Right atrium auricular region (tissue), 2 donors: ENCODE measurements around the gene MYB. TPM values are rescaled to one million over a fixed set of nuclear protein-coding genes. Genes with fewer than 3 reads are reported as not detected.

Experiments used
- DNase-seq: peaks from one replicate; pipeline ENCODE4 v3.0.0-alpha.2; 2019; ENCODE audit warnings: low spot score
- H3K27ac ChIP-seq, 2 donors: fragments of 200-600 bp; sonication (generic); 1 replicate in 1 of 2; 2 replicates in 1 of 2; pipeline ENCODE4 v1.5.1; 2016 to 2019
- H3K27me3 ChIP-seq, 2 donors: fragments of 200-600 bp; sonication (generic); one replicate each; pipeline versions ENCODE4 v1.5.1 to v1.6.0; 2017 to 2019
- H3K36me3 ChIP-seq: fragments of 200-600 bp; sonication (generic); one replicate; pipeline ENCODE4 v1.5.1; 2016
- H3K4me1 ChIP-seq, 2 donors: fragments of 200-600 bp; sonication (generic); one replicate each; pipeline versions ENCODE4 v1.5.1 to v1.6.0; 2017 to 2019
- H3K4me3 ChIP-seq, 2 donors: fragments of 200-600 bp; sonication (generic); 1 replicate in 1 of 2; 2 replicates in 1 of 2; pipeline ENCODE4 v1.5.1; 2017 to 2019; ENCODE audit warnings: mild to moderate bottlenecking in 1 of 2, moderate library complexity in 1 of 2
- H3K9me3 ChIP-seq, 2 donors: fragments of 200-600 bp; sonication (generic); one replicate each; pipeline ENCODE4 v1.5.1; 2019
- CTCF ChIP-seq, 2 donors: fragments of 200-600 bp; sonication (generic); IDR thresholded peaks; one replicate each; pipeline ENCODE4 v1.5.1; 2019; ENCODE audit warnings: antibody characterized with exemption in 2 of 2
- total RNA-seq, 2 donors: library from RNA; depleted of rRNA; stranded (reverse); fragments of >200 nt; gene quantifications; one replicate each; pipeline ENCODE4 v1.1.0, GENCODE V29; 2016

The MYB gene
- total RNA-seq, 2 donors from 2014 or later: 0.16 TPM; not detected in 1

GRCh38 chr6:135227758-135228157 lies 46.6 kb downstream of the MYB start:
- no peak for DNase-seq
- H3K36me3 ChIP-seq: no peaks in the 10 kb centered on the region
- H3K4me1 ChIP-seq: no peaks in the 10 kb centered on the region
- H3K4me3 ChIP-seq: no peak overlapping the region
- H3K9me3 ChIP-seq: no peaks in the 10 kb centered on the region
- TF ChIP-seq CTCF (IDR thresholded peaks at IDR 0.05): no peak
- H3K27me3 ChIP-seq: no peaks in the 10 kb centered on the region
- no peak overlapping the region for H3K27ac ChIP-seq

- no peak for TF ChIP-seq CTCF (IDR thresholded peaks at IDR 0.05)
- no peaks in the 10 kb centered on the region for H3K36me3 ChIP-seq
- H3K9me3 ChIP-seq: no peaks in the 10 kb centered on the region
- H3K4me3 ChIP-seq: no peak overlapping the region
- no peak overlapping the region for H3K27ac ChIP-seq
- no peaks in the 10 kb centered on the region for H3K27me3 ChIP-seq
- H3K4me1 ChIP-seq: no peaks in the 10 kb centered on the region
- no peak for DNase-seq
Measured at GRCh38 chr6:135228486-135228885, 47.4 kb downstream of the MYB start.

GRCh38 chr6:135229996-135230395 lies 48.9 kb downstream of the MYB start:
- DNase-seq: no peak
- H3K27ac ChIP-seq: no peak overlapping the region
- H3K4me1 ChIP-seq: no peaks in the 10 kb centered on the region
- no peak for TF ChIP-seq CTCF (IDR thresholded peaks at IDR 0.05)
- H3K4me3 ChIP-seq: no peak overlapping the region
- H3K9me3 ChIP-seq: no peaks in the 10 kb centered on the region
- no peaks in the 10 kb centered on the region for H3K27me3 ChIP-seq
- no peaks in the 10 kb centered on the region for H3K36me3 ChIP-seq

- no peaks in the 10 kb centered on the region for H3K9me3 ChIP-seq
- H3K4me3 ChIP-seq: no peak overlapping the region
- DNase-seq: no peak
- H3K27me3 ChIP-seq: no peaks in the 10 kb centered on the region
- H3K36me3 ChIP-seq: no peaks in the 10 kb centered on the region
- no peaks in the 10 kb centered on the region for H3K4me1 ChIP-seq
- no peak overlapping the region for H3K27ac ChIP-seq
- no peak for TF ChIP-seq CTCF (IDR thresholded peaks at IDR 0.05)
Measured at GRCh38 chr6:135230711-135231468, 49.8 kb downstream of the MYB start.

- Histone ChIP-seq H3K9me3 (no peaks in the 10 kb centered on the region), H3K4me1 (no peaks in the 10 kb centered on the region), H3K27me3 (no peaks in the 10 kb centered on the region), H3K27ac (no peak overlapping the region), H3K4me3 (no peak overlapping the region), H3K36me3 (no peaks in the 10 kb centered on the region)
- DNase-seq: no peak
- no peak for TF ChIP-seq CTCF (IDR thresholded peaks at IDR 0.05)
Measured at GRCh38 chr6:135231469-135231844, 50.3 kb downstream of the MYB start.
